Stimulated activated CD8-positive, alpha-beta memory T cell treated with anti-CD3 and anti-CD28 coated beads, Interleukin-15, amount 100 ng/mL, for 4 hours (primary cell): ENCODE results near the gene ACAP1.

ENCODE experiments used
- DNase-seq, 2 donors: peaks; one replicate each; pipeline ENCODE4 v3.0.0-alpha.2; 2020; ENCODE audit warnings: low read depth in 2 of 2

Gene ACAP1

GRCh38 chr17:7336240-7337175 is at the start of gene ACAP1:
Gene ACAP1, plus strand, starts transcription at chr17:7336529. Its CDS starts 206 bp downstream, at chr17:7336735.
- DNase-seq: peak; percentile 61 to 77

GRCh38 chr17:7289256-7290032 is 46.9 kb upstream of the ACAP1 start:
- DNase-seq: no peak

GRCh38 chr17:7290166-7290565 is 46.2 kb upstream of the ACAP1 start:
- no peak for DNase-seq

GRCh38 chr17:7290685-7291084 is 45.6 kb upstream of the ACAP1 start:
- DNase-seq: no peak

- no peak for DNase-seq
These were observed 44.1 kb upstream of the ACAP1 start for GRCh38 chr17:7292194-7292593.

- DNase-seq: no peak
These were observed 43.6 kb upstream of the ACAP1 start for GRCh38 chr17:7292729-7293128.

- no peak for DNase-seq
These were observed 43.2 kb upstream of the ACAP1 start for GRCh38 chr17:7293159-7293558.

GRCh38 chr17:7293816-7294613 is 42.3 kb upstream of the ACAP1 start:
- DNase-seq: no peak

GRCh38 chr17:7294614-7295153 is 41.6 kb upstream of the ACAP1 start, which contains the start of gene YBX2:
Gene YBX2, minus strand, starts transcription at chr17:7294639. Its CDS starts 139 bp downstream, at chr17:7294500.
- DNase-seq: peak; percentile 57 to 58

- no peak for DNase-seq
These were observed 40.8 kb upstream of the ACAP1 start for GRCh38 chr17:7295230-7296180.

GRCh38 chr17:7296189-7296861 is 40.0 kb upstream of the ACAP1 start:
- peak in 1 of 2 donors; percentile 40 for DNase-seq

GRCh38 chr17:7304179-7304578 is 32.1 kb upstream of the ACAP1 start:
- no peak for DNase-seq

- DNase-seq: peak; percentile 100
These were observed 29.2 kb upstream of the ACAP1 start, which contains the start of gene EIF5A for GRCh38 chr17:7306911-7307685. Gene EIF5A, plus strand, starts transcription at chr17:7307628. Its CDS starts 2,008 bp downstream, at chr17:7309636.

GRCh38 chr17:7307686-7308624 is 28.4 kb upstream of the ACAP1 start:
- no peak for DNase-seq

- DNase-seq: peak; percentile 76 to 88
These were observed 27.5 kb upstream of the ACAP1 start for GRCh38 chr17:7308625-7309433.

- no peak for DNase-seq
These were observed 26.7 kb upstream of the ACAP1 start for GRCh38 chr17:7309628-7310027.
